AG09309 (cell line): ENCODE data around the gene RIC8A.

Experiments used
- DNase-seq: peaks from one replicate; pipeline ENCODE4 v3.0.0-alpha.2; 2010; ENCODE audit warnings: low read depth
- H3K4me3 ChIP-seq: 2 replicates; pipeline ENCODE4 v1.5.1; 2011; ENCODE audit warnings: mild to moderate bottlenecking, low read depth, low read length, moderate library complexity; ENCODE audit not compliant: control insufficient read depth
- TF ChIP-seq, protein P1 (sequence below): IDR thresholded peaks from 2 replicates; pipeline ENCODE4 v1.5.1; 2011; ENCODE audit warnings: mild to moderate bottlenecking, low read depth, low read length, inconsistent platforms; ENCODE audit not compliant: insufficient read depth, control insufficient read depth; ENCODE audit errors: missing control alignments

Gene RIC8A

DNA sequence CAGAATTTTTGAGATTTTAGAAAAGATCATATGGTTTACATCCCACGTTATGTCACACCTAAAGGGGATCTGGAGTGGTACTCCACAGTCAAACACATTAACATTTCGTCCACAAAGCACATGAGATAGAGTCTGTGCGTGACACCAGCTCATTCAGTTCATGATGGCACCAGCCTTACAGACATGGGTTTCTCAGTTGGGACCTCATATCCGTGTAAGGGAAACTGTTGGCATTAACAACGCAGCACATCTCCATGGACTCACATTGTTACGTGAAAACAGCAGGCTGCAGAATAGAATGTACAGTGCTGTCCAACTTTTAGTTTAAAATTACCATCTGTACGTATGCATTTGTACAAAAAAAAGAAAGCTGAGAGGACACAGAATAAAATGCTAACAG, 14.0 kb downstream of the RIC8A start:
- no peak for DNase-seq
- H3K4me3 ChIP-seq: no peak overlapping the region
- TF ChIP-seq, protein P1, sequence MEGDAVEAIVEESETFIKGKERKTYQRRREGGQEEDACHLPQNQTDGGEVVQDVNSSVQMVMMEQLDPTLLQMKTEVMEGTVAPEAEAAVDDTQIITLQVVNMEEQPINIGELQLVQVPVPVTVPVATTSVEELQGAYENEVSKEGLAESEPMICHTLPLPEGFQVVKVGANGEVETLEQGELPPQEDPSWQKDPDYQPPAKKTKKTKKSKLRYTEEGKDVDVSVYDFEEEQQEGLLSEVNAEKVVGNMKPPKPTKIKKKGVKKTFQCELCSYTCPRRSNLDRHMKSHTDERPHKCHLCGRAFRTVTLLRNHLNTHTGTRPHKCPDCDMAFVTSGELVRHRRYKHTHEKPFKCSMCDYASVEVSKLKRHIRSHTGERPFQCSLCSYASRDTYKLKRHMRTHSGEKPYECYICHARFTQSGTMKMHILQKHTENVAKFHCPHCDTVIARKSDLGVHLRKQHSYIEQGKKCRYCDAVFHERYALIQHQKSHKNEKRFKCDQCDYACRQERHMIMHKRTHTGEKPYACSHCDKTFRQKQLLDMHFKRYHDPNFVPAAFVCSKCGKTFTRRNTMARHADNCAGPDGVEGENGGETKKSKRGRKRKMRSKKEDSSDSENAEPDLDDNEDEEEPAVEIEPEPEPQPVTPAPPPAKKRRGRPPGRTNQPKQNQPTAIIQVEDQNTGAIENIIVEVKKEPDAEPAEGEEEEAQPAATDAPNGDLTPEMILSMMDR: no peak

DNA sequence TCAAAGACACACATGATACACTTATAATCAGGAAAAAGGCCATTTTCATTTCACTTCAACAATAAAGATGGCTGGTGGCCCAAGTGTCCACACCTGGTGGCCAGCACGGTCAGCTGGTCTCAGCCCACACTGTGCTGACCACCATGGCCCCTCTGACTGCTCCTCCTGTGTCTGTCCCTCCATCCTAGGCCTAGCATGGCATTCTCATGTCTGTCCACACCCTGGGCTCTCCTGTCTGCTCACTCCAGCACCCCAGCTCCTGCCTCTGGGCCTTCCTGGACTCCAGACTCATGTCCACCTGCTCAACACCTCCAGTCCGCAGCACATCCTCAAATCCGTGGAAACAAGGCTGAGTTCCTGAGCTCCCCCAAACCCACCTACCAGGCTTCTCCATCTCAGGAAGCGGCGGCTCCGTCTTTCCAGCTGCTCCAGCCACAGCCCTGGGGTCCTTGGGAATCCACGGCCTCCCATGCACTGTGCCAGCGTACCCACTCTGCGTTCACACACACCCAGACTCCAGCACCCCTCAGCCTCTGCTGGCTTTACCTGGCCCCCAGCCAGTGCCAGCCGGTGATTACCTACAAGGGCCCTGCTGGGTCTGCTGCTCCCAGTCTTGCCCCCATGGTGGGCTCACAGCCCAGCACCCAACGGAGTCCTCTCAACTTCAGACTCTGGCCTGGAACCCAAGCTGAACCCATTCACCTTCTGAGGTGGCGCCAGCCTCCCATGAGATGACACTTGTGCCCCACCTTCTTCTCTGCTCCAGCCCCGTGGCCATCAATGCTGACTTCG, 14.7 kb downstream of the RIC8A start:
- TF ChIP-seq, protein P1: no peak
- DNase-seq: no peak

DNA sequence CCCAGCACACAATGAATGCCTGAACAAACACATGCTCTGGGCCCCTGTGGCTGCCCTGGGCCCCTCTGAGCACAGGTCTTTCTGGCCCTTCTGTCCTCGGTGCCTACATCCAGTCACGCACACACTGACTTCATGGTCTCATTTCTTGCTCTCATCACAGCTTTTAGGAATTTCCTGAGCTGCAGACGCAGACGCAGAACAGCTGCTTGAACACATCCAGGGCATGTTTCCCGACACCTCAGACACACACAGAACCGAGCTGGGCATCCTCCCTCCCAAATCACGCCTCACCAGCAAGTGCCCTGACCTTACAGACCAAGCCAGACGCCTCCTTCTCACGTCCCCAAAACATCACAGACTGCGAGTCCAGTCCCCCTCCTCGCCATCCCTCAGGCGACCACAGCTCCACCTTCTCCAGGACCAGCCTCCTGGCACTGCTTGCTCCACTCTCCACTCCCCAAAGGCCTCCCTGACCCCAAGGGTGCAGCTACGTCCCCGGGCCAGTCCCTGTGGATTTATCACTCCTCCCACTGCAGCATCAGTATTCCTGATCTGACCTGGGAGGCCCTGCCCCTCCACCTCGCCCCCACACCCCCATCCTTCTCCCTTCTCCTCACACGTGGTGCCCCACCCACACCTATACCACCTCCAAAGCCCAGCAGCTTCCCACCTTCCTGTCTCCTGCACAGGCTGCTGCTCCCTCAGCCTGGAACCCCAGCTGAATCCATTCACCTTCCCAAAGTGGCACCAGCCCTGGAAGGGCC, 15.7 kb downstream of the RIC8A start:
- no peak for DNase-seq
- no peak overlapping the region for H3K4me3 ChIP-seq
- TF ChIP-seq, protein P1: no peak

More for the DNA sequence above, 14.7 kb downstream of the RIC8A start:
- no peak overlapping the region for H3K4me3 ChIP-seq

DNA sequence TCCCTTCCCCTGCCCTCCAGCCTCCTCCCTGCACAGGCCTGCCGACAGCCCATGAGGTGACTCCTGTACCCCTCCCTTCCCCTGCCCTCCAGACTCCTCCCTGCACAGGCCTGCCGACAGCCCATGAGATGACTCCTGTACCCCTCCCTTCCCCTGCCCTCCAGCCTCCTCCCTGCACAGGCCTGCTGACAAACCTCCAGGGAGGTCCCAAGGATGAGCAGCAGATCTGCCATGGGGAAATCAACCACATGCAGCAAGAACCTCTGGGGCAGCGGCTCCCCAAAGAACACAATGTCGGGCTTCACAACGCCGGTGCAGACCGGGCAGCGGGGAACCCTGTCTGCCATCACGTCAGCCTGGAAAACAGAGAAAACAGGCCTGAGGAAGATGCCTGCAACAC, 16.4 kb downstream of the RIC8A start:
- DNase-seq: no peak
- TF ChIP-seq, protein P1: no peak
- H3K4me3 ChIP-seq: no peak overlapping the region

DNA sequence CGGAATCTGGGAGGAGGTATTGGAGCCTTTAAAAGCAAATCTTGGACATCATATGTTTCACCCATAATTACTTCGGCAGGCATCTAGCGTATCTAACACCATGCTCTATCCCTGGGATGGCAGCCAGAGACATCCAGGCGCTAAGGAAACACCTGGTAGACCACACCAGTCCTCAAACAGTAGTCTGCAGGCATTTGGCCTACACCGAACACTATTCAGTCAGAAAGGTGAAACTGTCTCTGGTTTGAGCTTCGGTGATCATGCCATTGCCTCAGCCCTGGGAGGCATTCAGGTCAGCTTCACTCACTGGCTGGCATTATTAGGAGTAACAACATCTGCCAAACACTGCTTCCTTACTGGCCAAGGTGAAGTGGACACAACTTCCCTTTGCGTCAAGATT, 16.9 kb downstream of the RIC8A start:
- no peak for DNase-seq
- no peak overlapping the region for H3K4me3 ChIP-seq
- TF ChIP-seq, protein P1: no peak

DNA sequence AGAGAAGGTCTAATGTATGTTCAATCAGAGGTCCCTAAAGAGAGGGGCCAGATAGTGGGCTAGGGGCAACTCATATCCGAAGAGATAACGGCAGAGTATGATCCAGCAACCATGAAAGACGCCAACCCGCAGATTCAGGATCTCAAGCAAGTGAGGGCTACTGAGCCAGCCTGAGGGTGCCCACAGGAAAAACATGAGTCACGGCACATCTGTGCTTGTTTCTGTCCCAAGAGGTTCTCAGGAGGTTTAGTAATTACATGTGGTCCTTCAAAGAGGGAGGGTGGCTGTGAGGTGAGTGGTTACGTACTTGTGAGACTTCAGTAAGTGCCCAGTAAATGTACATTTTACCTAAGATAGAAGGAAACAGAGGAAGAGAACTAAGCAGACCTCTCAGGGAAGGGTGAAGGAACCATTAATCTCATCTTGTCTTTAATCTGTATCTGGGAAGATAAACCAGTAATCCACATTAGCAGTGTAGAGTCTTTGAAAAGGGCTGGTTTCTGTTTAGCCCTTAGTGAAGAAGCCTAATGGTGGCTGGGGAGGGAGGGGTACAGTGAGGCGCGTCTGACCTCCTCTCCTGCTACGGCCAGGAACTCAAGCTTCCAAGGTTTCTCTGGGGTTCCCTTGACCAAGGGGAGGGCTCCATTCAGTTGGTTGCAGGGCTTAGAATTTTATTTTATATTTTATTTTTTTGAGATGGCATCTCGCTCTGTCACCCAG, 18.4 kb downstream of the RIC8A start:
- no peak for DNase-seq
- no peak overlapping the region for H3K4me3 ChIP-seq
- TF ChIP-seq, protein P1: no peak
